C4-2B (cell line): ENCODE results near the gene P2RY2.

Experiments
- CTCF ChIP-seq: fragments of 450-650 bp; conservative IDR thresholded peaks from 2 replicates; pipeline ENCODE4 v1.5.1; 2017; ENCODE audit warnings: mild to moderate bottlenecking
- ZFX ChIP-seq: fragments of 450-650 bp; IDR thresholded peaks from 2 replicates; pipeline ENCODE4 v1.6.1; 2017

- TF ChIP-seq CTCF, result no peak
- no peak for TF ChIP-seq ZFX
Measured at GRCh38 chr11:73196576-73196975, 21.5 kb upstream of the P2RY2 start.
